Tibial nerve (tissue), 4 donors: ENCODE measurements around the gene ACP4. TPM values are rescaled to one million over a fixed set of nuclear protein-coding genes. Genes with fewer than 3 reads are reported as not detected.
"Not testable (repeated sequence)": the region's sequence is repeated elsewhere in the genome, so short reads cannot be mapped to it uniquely, and the experiment has no call there.

Experiments
- DNase-seq, 2 donors: peaks; one replicate each; pipeline ENCODE4 v3.0.0-alpha.2; 2019; ENCODE audit warnings: low spot score in 2 of 2
- H3K27ac ChIP-seq, 4 donors: fragments of 200-600 bp; sonication (generic) in 3 of 4; one replicate each; pipeline ENCODE4 v1.5.1; 2017 to 2019; ENCODE audit warnings: mild to moderate bottlenecking in 1 of 4
- H3K27me3 ChIP-seq, 2 donors: fragments of 200-600 bp; sonication (generic) in 1 of 2; one replicate each; pipeline versions ENCODE4 v1.5.1 to v1.6.0; 2017 to 2019
- H3K36me3 ChIP-seq, 3 donors: fragments of 200-600 bp; sonication (generic); one replicate each; pipeline ENCODE4 v1.5.1; 2018 to 2019
- H3K4me1 ChIP-seq, 4 donors: fragments of 200-600 bp; sonication (generic) in 3 of 4; one replicate each; pipeline ENCODE4 v1.5.1; 2017 to 2019
- H3K4me3 ChIP-seq, 4 donors: fragments of 200-600 bp; sonication (generic) in 3 of 4; one replicate each; pipeline ENCODE4 v1.5.1; 2017 to 2019; ENCODE audit warnings: mild to moderate bottlenecking in 1 of 4, moderate library complexity in 1 of 4
- H3K9me3 ChIP-seq, 4 donors: fragments of 200-600 bp; sonication (generic) in 3 of 4; one replicate each; pipeline ENCODE4 v1.5.1; 2017 to 2019
- EP300 ChIP-seq, 2 donors: sonication (generic); formaldehyde crosslinking; IDR thresholded peaks; one replicate each; pipeline ENCODE4 v1.6.1; 2017; ENCODE audit warnings: antibody characterized with exemption in 2 of 2, mild to moderate bottlenecking in 1 of 2
- POLR2A ChIP-seq, 2 donors: fragments of 450-650 bp; IDR thresholded peaks; one replicate each; pipeline ENCODE4 v1.6.1; 2017; ENCODE audit warnings: antibody characterized with exemption in 2 of 2, mild to moderate bottlenecking in 2 of 2, moderate library complexity in 2 of 2
- WGBS, 2 donors: methylation state at CpG; one replicate each; pipeline ENCODE4 v1.1.5; 2018; 5-methylcytosine and 5-hydroxymethylcytosine counted together
- total RNA-seq, 4 donors: library from RNA; depleted of rRNA; stranded (reverse); fragments of >200 nt; gene quantifications; one replicate each; pipeline ENCODE4 v1.1.0, GENCODE V29; 2016
- TF ChIP-seq, protein P1 (sequence below), 5 experiments: fragments of 200-600 bp in 3 of 5; fragments of 450-650 bp in 2 of 5; sonication (generic) in 3 of 5; IDR thresholded peaks; one replicate each; pipeline ENCODE4 v1.5.1; 2016 to 2019; ENCODE audit warnings: antibody characterized with exemption in 5 of 5, mild to moderate bottlenecking in 3 of 5, moderate library complexity in 2 of 5

The ACP4 gene
- total RNA-seq, 4 donors from 2014 or later: not detected

DNA sequence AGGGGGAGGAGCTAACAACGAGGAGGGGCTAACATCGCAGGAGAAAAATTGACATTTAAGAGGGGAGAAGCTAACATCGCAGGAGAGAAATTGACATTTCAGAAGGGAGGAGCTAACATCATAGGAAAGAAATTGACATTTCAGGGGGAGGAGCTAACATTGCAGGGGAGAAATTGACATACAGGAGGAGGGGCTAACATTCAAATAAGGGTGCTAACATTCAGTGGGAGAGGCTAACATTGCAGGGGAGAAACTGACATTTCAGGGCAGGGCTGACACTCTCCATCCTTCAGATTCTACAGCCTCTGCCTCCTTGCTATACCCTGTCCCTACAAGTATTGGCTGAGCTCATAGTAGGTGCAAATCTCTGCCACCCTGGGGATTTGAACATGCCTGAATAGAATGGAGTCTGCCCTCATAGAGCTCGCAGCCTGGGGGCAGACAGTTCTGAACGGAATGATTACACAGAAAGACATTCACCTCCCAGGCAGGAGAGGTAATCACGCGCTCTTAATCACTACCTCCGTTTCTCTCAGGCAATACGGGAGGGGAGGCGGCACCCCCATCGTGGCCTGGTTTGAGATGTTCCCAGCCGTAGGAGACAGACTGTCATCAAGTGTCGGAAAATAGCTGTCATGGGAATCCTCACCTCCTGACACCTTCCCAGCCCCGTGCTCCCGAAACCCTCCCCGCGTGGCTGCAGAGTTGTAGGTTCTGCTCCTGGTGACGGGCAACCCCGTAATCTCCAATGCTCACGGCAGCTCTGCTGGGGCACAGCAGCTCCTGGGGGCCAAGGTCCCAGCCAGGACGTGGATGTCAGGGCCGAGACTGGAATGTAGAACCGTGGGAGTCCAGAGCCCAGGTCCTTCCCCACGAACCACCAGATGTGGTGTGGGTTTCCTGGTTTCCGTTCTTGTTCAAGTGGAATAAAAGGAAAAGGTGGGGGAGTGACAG, 10.4 kb upstream of the ACP4 start:
- H3K36me3 ChIP-seq: no peaks in the 10 kb centered on the region
- no peak overlapping the region for H3K27ac ChIP-seq
- WGBS, 2 donors: 37% methylated on average over 13 to 25 of the region's 25 CpGs
- no peak overlapping the region for H3K4me3 ChIP-seq
- peaks cover 0 to 19% (median 0%) of the 10 kb centered on the region in 4 donors for H3K4me1 ChIP-seq
- H3K9me3 ChIP-seq: peaks cover 0 to 7% (median 3%) of the 10 kb centered on the region in 4 donors
- no peak for TF ChIP-seq EP300 (IDR thresholded peaks at IDR 0.05)
- TF ChIP-seq, protein P1, sequence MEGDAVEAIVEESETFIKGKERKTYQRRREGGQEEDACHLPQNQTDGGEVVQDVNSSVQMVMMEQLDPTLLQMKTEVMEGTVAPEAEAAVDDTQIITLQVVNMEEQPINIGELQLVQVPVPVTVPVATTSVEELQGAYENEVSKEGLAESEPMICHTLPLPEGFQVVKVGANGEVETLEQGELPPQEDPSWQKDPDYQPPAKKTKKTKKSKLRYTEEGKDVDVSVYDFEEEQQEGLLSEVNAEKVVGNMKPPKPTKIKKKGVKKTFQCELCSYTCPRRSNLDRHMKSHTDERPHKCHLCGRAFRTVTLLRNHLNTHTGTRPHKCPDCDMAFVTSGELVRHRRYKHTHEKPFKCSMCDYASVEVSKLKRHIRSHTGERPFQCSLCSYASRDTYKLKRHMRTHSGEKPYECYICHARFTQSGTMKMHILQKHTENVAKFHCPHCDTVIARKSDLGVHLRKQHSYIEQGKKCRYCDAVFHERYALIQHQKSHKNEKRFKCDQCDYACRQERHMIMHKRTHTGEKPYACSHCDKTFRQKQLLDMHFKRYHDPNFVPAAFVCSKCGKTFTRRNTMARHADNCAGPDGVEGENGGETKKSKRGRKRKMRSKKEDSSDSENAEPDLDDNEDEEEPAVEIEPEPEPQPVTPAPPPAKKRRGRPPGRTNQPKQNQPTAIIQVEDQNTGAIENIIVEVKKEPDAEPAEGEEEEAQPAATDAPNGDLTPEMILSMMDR (IDR thresholded peaks at IDR 0.05): no peak
- TF ChIP-seq POLR2A (IDR thresholded peaks at IDR 0.05): no peak
- H3K27me3 ChIP-seq: peaks cover 0 to 82% of the 10 kb centered on the region in 2 donors
- no peak for DNase-seq

DNA sequence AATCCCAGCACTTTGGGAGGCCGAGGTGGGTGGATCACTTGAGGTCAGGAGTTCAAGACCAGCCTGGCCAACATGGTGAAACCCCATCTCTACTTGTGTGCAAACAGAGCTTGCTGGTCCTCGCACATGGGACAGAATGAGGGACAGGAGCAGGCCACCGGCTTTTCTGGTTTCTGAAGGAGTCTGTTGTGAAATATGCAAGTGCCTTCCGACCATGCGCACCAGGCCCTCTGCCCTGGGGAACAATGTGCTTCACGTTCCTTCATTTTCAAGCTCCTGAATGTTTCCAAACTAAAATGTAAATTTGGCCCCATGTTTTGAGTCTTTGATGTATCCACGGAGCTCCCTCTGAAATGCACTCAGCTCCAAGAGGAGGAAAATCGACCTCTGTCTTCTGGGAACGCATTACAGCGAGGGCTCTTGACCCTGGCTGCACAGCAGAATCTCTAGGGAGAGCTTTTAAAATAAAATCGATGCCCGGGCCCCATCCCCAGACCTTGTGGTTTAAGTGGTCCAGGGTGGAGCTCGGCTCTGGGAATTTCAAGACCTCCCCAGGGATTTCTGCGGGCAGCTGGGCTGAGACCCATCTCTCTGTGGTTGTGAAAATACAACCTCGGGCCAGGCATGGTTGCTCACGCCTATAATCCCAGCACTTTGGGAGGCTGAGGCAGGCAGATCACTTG, 9.3 kb upstream of the ACP4 start:
- Histone ChIP-seq H3K9me3 (peaks cover 0 to 7% (median 3%) of the 10 kb centered on the region in 4 donors), H3K27ac (no peak overlapping the region), H3K4me3 (no peak overlapping the region), H3K36me3 (no peaks in the 10 kb centered on the region), H3K4me1 (peaks cover 0 to 19% (median 0%) of the 10 kb centered on the region in 4 donors), H3K27me3 (peaks cover 0 to 73% of the 10 kb centered on the region in 2 donors)
- TF ChIP-seq, protein P1 (IDR thresholded peaks at IDR 0.05): no peak
- no peak for TF ChIP-seq EP300 (IDR thresholded peaks at IDR 0.05)
- no peak for DNase-seq
- 46 to 48% methylated on average over 16 of the region's 16 CpGs for WGBS, 2 donors

DNA sequence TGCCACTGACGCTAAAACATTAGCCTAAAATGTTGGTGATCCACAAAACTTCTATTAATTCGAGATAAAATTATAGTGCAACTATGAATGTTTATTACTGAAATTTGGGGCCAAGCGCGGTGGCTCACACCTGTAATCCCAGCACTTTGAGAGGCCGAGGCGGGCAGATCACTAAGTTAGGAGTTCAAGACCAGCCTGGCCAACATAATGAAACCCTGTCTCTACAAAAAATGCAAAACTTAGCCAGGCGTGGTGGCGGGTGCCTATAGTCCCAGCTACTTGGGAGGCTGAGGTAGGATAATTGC, 6.4 kb upstream of the ACP4 start:
- not testable (repeated sequence) for H3K27ac ChIP-seq, H3K36me3 ChIP-seq, H3K9me3 ChIP-seq, DNase-seq, H3K4me3 ChIP-seq
- Histone ChIP-seq H3K27me3 (peaks cover 0 to 44% of the 10 kb centered on the region in 2 donors), H3K4me1 (peaks cover 0 to 11% (median 0%) of the 10 kb centered on the region in 4 donors)
- 29 to 36% methylated on average over 8 of the region's 8 CpGs for WGBS, 2 donors

DNA sequence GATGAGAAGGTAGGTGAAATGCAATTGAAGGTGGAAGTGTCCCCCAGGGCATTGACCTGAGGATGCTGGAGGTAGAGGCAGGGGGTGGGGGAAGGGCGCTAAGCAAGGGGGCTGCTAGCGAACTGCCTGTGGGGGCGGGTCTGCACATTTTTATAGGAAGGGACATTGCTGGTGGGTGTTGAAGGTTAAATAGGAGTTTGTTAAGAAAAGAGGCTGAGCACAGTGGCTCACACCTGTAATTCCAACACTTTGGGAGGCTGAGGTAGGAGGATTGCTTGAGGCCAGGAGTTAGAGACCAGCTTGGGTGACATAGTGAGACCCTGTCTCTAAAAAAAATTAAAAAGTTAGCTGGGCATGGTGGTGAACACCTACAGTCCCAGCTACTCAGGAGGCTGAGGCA, 5.5 kb upstream of the ACP4 start:
- Histone ChIP-seq H3K27ac (no peak overlapping the region), H3K9me3 (no peaks in the 10 kb centered on the region), H3K36me3 (no peaks in the 10 kb centered on the region), H3K27me3 (peaks cover 0 to 35% of the 10 kb centered on the region in 2 donors), H3K4me3 (no peak overlapping the region), H3K4me1 (peaks cover 0 to 11% (median 0%) of the 10 kb centered on the region in 4 donors)
- no peak for TF ChIP-seq EP300 (IDR thresholded peaks at IDR 0.05)
- TF ChIP-seq, protein P1 (IDR thresholded peaks at IDR 0.05): no peak
- no peak for TF ChIP-seq POLR2A (IDR thresholded peaks at IDR 0.05)
- no peak for DNase-seq
- WGBS, 2 donors: 87 to 93% methylated on average over 3 of the region's 3 CpGs

DNA sequence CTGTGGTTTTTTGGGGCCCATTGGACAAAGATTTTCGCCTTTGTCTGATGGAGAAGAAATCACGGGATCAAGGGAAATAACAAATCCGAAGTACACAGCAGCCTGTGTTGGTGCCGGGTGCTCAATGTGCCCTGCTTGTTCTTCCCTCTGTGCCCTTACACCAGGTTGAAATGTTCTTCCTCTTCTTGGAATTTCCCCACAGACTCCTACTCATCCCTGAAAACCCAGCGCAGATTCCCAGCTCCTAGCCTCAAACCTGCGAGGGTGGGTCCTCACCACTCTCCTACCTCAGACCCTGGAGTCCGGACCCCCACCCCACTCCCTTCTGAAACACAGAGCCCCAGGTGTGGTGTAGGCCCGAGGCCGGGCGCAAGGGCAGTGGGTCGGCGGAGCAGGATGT, 4.9 kb upstream of the ACP4 start:
- peaks cover 0 to 11% (median 0%) of the 10 kb centered on the region in 4 donors for H3K4me1 ChIP-seq
- H3K27me3 ChIP-seq: peaks cover 0 to 29% of the 10 kb centered on the region in 2 donors
- H3K27ac ChIP-seq: no peak overlapping the region
- no peak for DNase-seq
- 83 to 84% methylated on average over 12 of the region's 12 CpGs for WGBS, 2 donors
- no peak for TF ChIP-seq POLR2A (IDR thresholded peaks at IDR 0.05)
- no peak for TF ChIP-seq EP300 (IDR thresholded peaks at IDR 0.05)
- no peaks in the 10 kb centered on the region for H3K36me3 ChIP-seq
- H3K9me3 ChIP-seq: no peaks in the 10 kb centered on the region
- H3K4me3 ChIP-seq: no peak overlapping the region

DNA sequence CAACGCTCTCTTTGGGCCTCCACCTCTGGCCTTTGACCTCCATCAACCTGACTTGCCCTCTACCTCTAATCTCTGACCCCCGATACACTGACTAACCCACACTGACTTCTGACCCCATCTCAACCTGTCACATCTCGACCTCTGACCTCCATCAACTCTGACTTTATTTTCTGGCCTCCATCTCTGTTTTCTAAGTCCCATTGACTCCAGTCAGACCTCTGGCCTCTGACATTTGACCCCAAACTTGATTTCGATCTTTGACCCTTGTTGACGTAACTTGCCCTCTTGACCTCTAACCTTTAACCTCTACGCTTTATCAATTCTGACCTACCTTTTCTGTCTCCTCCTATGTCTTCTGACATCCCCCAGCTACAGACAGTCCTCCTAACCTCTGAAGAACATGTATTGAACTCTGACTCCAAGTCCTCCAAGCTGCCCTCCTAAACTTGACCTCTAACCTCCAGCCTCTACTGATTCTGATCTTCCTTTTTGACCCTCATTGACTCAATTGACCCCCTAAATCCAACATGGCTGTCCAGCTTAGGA, 780 bp downstream of the ACP4 start:
- no peak for TF ChIP-seq EP300 (IDR thresholded peaks at IDR 0.05)
- TF ChIP-seq, protein P1 (IDR thresholded peaks at IDR 0.05): no peak
- TF ChIP-seq POLR2A (IDR thresholded peaks at IDR 0.05): no peak
- Histone ChIP-seq H3K4me1 (no peaks in the 10 kb centered on the region), H3K4me3 (no peak overlapping the region), H3K36me3 (peaks cover 0 to 7% (median 0%) of the 10 kb centered on the region in 3 donors), H3K9me3 (no peaks in the 10 kb centered on the region), H3K27me3 (no peaks in the 10 kb centered on the region), H3K27ac (no peak overlapping the region)
- 71 to 82% methylated on average over 6 of the region's 6 CpGs for WGBS, 2 donors
- no peak for DNase-seq
